GM12801 (cell line): Measurements from ENCODE around the gene ZBTB24.

ENCODE experiments used
- TF ChIP-seq, protein P1 (sequence below): IDR thresholded peaks from one replicate; pipeline ENCODE4 v1.5.1; 2011; ENCODE audit warnings: control low read depth; ENCODE audit not compliant: insufficient read length; ENCODE audit errors: extremely low read depth

ZBTB24 gene

DNA sequence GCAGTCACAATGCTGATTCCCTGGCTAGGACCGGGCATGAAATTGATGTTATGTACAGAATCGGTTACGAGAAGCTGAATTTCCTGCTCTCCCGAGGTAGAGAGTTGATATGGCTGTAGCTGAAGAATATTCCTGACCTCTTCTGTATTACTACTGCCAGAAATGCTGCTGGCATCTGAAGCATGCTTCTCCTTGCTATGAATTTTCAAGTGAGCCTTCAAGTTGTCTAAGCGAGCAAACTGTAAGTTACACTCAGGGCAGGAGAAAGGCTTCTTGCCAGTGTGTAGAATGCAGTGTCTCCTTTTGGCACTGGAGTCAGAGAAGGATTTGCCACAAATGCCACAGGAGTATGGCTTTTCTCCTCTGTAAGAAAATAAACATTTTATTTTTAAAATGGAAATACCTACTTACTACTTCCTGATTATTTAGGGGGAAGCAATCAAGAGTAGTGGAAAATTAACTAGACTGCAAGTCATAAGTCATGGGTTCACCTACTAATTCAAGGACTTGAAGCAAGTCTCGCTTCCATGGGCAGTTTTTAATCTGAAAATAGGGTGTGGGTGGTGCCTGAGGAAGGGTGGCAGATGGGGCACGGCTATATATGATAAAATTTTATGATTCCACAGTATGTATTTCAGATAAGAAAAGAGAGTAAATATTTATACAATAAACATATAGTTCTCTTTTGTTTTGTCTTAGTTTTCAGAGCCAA is 16.7 kb downstream of the ZBTB24 start:
- TF ChIP-seq, protein P1, sequence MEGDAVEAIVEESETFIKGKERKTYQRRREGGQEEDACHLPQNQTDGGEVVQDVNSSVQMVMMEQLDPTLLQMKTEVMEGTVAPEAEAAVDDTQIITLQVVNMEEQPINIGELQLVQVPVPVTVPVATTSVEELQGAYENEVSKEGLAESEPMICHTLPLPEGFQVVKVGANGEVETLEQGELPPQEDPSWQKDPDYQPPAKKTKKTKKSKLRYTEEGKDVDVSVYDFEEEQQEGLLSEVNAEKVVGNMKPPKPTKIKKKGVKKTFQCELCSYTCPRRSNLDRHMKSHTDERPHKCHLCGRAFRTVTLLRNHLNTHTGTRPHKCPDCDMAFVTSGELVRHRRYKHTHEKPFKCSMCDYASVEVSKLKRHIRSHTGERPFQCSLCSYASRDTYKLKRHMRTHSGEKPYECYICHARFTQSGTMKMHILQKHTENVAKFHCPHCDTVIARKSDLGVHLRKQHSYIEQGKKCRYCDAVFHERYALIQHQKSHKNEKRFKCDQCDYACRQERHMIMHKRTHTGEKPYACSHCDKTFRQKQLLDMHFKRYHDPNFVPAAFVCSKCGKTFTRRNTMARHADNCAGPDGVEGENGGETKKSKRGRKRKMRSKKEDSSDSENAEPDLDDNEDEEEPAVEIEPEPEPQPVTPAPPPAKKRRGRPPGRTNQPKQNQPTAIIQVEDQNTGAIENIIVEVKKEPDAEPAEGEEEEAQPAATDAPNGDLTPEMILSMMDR: no peak

DNA sequence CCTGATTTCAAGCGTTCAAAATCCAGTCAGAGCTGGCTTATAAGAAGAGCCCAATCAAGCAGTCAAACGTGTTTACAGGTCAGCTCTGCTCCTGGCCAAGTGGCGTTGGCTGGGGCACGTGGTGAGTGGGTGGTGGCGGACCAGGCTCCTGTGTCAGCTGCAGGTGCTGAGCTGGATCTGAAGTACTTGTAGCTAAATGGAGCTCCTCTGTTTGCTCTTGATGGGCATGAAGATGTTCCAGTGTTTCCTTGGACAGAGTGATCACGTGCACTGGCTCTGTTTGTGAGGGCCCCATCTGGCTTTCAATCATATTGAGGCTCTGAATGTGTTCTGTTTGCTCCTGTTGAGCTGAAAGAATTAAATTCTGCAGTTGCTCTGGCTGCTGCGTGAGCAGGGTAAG is 17.2 kb downstream of the ZBTB24 start:
- TF ChIP-seq, protein P1: no peak

DNA sequence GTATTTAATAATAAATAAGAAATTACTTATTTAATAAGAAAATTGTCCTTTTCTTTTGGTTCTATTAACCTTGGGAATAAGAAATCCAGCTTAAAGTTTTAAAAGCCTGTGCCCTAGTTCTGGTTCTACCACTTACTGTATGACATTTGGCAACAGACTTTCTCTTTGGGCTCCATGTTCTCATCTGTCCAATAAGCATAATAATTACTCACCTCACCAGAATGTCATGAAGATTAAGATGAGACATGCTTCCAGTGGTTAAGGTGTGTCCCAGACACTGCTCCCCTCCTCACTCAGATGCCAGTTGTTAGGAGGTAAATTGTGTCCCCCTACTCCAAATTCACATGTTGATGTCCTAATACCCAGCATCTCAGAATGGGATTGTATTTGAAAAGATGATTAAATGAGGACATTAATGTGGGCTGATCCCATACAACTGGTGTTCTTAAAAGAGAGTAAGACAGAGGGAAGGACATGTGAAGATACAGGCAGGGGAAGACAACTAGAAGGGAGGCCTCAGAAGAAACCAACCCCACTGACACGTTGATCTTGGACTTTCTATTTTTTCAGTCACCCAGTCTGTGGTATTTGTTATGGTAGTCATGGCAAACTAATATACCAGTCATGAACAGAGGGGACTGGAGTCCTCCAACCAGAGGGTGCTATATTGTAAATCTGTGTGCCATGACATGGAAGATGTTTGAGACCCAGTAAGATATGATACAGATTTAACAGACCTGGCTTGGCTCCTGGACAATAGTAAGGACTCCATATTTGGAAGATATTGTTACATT is 21.1 kb downstream of the ZBTB24 start:
- TF ChIP-seq, protein P1: no peak

DNA sequence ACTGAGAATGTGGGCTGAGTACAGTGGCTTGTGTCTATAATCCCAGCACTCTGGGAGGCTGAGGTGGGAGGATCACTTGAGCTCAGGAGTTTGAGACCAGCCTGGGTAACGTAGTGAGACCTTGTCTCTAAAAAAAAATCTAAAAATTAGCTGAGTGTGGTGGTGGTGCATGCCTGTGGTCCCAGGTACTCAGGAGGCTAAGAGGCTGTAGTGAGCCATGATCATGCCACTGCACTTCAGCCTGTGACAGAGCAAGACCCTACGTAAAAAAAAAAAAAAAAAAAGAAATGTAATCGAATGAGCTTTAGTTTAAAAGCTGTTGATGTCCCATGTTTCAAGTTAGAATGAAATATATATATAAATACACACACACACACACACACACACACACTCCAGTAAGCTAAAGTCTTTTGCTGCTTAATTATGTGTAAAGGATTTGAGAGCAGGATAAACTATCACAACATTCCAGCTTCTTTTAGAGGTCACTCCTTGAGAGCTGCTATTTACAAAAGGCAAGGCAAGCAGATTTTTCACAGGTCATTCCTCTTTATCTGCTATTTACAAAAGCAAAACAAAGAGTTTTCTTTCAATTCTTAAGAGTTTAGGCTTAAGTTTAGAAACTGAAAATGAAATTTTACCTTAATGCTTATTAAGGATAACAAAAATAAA is 22.7 kb downstream of the ZBTB24 start:
- TF ChIP-seq, protein P1: no peak

DNA sequence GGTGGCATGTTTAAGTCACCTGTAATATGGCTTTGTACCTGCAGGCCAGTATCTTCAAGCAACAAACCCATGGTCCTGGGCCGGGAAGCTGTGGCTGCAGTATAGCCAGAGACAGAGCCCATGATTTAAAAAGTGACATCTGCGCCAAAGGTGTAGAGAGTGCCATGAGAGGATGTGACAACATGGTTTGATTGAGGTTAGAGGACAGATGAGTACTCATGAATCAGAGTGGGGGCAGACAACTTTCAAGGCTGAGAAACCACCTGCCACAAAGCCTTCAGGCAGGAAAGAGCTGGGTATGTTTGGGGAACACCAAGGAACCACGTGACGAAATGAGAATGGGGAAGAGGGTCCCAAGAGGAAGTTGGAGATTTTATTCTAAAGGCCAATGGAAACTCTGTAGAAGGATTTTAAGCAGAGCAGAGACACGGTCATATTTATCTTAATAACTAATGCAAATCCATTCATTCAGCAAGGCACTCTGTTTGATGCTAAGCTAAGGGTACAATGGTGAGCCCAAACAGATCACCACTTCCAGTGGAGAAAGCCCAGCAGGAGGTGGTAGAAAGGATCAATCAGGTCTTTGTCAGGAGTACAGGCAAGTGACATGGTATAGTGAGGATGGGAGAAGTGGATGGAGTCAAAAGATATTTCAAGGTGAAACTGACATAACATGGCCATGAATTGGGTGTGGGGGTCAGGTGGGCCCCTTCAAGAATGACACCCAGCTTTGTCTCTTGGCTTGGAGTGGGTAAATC is 24.1 kb downstream of the ZBTB24 start:
- TF ChIP-seq, protein P1: no peak

DNA sequence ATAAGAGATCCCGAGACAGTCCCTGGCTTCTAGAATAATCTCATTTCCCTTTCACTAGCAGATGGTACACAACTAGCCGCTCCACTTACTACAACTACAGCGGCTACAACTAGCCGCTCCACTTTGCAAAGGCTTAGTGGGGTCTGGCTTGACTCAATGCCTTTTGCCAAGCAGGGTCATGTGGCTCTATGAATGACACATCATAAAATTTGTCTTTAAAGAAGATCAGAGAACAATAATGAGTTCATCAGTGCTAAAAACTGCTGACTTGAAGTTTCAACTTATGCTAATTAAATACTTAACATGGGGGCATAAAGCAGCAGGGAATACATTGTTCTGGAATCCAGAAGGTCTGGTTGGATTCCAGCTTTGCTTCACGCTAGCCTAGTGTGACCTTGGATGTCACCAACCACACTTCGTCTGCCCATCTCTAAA is 25.4 kb downstream of the ZBTB24 start:
- TF ChIP-seq, protein P1: no peak
